Endodermal cell (in vitro differentiated cells): ENCODE results near the gene ARHGAP26. TPM values are rescaled to one million over a fixed set of nuclear protein-coding genes. Genes with fewer than 3 reads are reported as not detected.

Source experiments
- DNase-seq: peaks from one replicate; pipeline ENCODE4 v3.0.0-alpha.2; 2017
- H3K27ac ChIP-seq: 2 replicates; pipeline ENCODE4 v1.5.1; 2013; ENCODE audit warnings: mild to moderate bottlenecking, low read depth, low read length, moderate library complexity
- H3K27me3 ChIP-seq: 2 replicates; pipeline ENCODE4 v1.6.1; 2013; ENCODE audit warnings: mild to moderate bottlenecking, low read length, moderate library complexity; ENCODE audit not compliant: insufficient read depth, control insufficient read depth, poor library complexity, severe bottlenecking
- H3K36me3 ChIP-seq: 2 replicates; pipeline ENCODE4 v1.7.0; 2013; ENCODE audit warnings: mild to moderate bottlenecking, low read length, moderate library complexity; ENCODE audit not compliant: control insufficient read depth, insufficient read depth
- H3K4me1 ChIP-seq: one replicate; pipeline ENCODE4 v1.7.0; 2013; ENCODE audit warnings: low read length; ENCODE audit not compliant: control insufficient read depth, insufficient read depth
- H3K4me3 ChIP-seq: 2 replicates; pipeline ENCODE4 v1.5.1; 2013; ENCODE audit warnings: mild to moderate bottlenecking, low read length, moderate library complexity
- H3K9ac ChIP-seq: 2 replicates; pipeline ENCODE4 v1.6.1; 2013; ENCODE audit warnings: mild to moderate bottlenecking, low read length, moderate library complexity; ENCODE audit not compliant: poor library complexity, severe bottlenecking; ENCODE audit errors: extremely low read depth
- H3K9me3 ChIP-seq: 2 replicates; pipeline ENCODE4 v1.6.1; 2013; ENCODE audit warnings: mild to moderate bottlenecking, low read length, moderate library complexity; ENCODE audit not compliant: control insufficient read depth
- H3K27ac Mint-ChIP-seq: 2 replicates; pipeline ENCODE4 v1.8.0; 2020; ENCODE audit warnings: mixed read lengths
- H3K27me3 Mint-ChIP-seq: 2 replicates; pipeline ENCODE4 v1.8.0; 2021; ENCODE audit warnings: mild to moderate bottlenecking, mixed read lengths; ENCODE audit not compliant: insufficient read depth
- H3K36me3 Mint-ChIP-seq: 2 replicates; pipeline ENCODE4 v1.8.0; 2020; ENCODE audit warnings: low read depth, mixed read lengths
- H3K4me1 Mint-ChIP-seq: 2 replicates; pipeline ENCODE4 v1.8.0; 2020; ENCODE audit warnings: mixed read lengths
- H3K4me3 Mint-ChIP-seq: 2 replicates; pipeline ENCODE4 v1.8.0; 2020; ENCODE audit warnings: mild to moderate bottlenecking, moderate library complexity, mixed read lengths
- H3K9me3 Mint-ChIP-seq: 2 replicates; pipeline ENCODE4 v1.8.0; 2020; ENCODE audit warnings: mild to moderate bottlenecking, mixed read lengths
- CTCF ChIP-seq: fragments of 200-600 bp; sonication (generic); conservative IDR thresholded peaks from 2 replicates; pipeline ENCODE4 v1.5.0; 2021; ENCODE audit warnings: antibody characterized with exemption, mild to moderate bottlenecking
- WGBS, 2 experiments: methylation state at CpG; one replicate each; pipeline versions ENCODE4 v1.1.5 to v1.1.7; 2013; ENCODE audit warnings: missing lambda C conversion rate in 2 of 2, mixed read lengths in 1 of 2; ENCODE audit not compliant: insufficient coverage in 1 of 2, insufficient read length in 1 of 2; 5-methylcytosine and 5-hydroxymethylcytosine counted together
- total RNA-seq, 2 donors: library from RNA; stranded (reverse); fragmentation: NEBNext Ultra II Directional in 1 of 2; extraction: Animal tissue kit (Norgen Biotek cat#: 25700) in 1 of 2; gene quantifications; 2 replicates in 1 of 2; 3 replicates in 1 of 2; pipeline ENCODE4 v1.2.1, GENCODE V29; 2021

ARHGAP26 gene
- total RNA-seq, 2 donors from 2014 or later: 49.2 to 60.5 TPM

- Mint-ChIP-seq H3K4me3 (no peak overlapping the region), H3K4me1 (peaks cover 52% of the 10 kb centered on the region), H3K27ac (no peak overlapping the region), H3K36me3 (peaks cover 3% of the 10 kb centered on the region), H3K9me3 (no peaks in the 10 kb centered on the region), H3K27me3 (no peaks in the 10 kb centered on the region)
- Histone ChIP-seq H3K9ac (no peak overlapping the region), H3K9me3 (no peaks in the 10 kb centered on the region), H3K36me3 (no peaks in the 10 kb centered on the region), H3K4me3 (no peak overlapping the region), H3K27ac (no peak overlapping the region), H3K4me1 (peaks cover 5% of the 10 kb centered on the region), H3K27me3 (no peaks in the 10 kb centered on the region)
- 93% methylated on average over 2 of the region's 2 CpGs; no CpG with 5 or more reads in 1 of the 2 experiments for WGBS, 2 experiments
- no peak for TF ChIP-seq CTCF
- DNase-seq: no peak
Observed at GRCh38 chr5:142815469-142815868, 45.3 kb downstream of the ARHGAP26 start.

GRCh38 chr5:142816531-142817430, 46.6 kb downstream of the ARHGAP26 start:
- H3K9me3 ChIP-seq: no peaks in the 10 kb centered on the region
- H3K4me1 Mint-ChIP-seq: peaks cover 46% of the 10 kb centered on the region
- 94 to 97% methylated on average over 5 to 6 of the region's 6 CpGs for WGBS, 2 experiments
- TF ChIP-seq CTCF: no peak
- H3K9me3 Mint-ChIP-seq: no peaks in the 10 kb centered on the region
- no peak overlapping the region for H3K4me3 Mint-ChIP-seq
- peak overlapping the region; percentile 42 for H3K27ac Mint-ChIP-seq
- H3K27me3 Mint-ChIP-seq: no peaks in the 10 kb centered on the region
- no peak overlapping the region for H3K4me3 ChIP-seq
- no peak overlapping the region for H3K27ac ChIP-seq
- peaks cover 5% of the 10 kb centered on the region for H3K4me1 ChIP-seq
- no peak overlapping the region for H3K9ac ChIP-seq
- no peak for DNase-seq
- no peaks in the 10 kb centered on the region for H3K27me3 ChIP-seq
- H3K36me3 Mint-ChIP-seq: peaks cover 3% of the 10 kb centered on the region
- H3K36me3 ChIP-seq: no peaks in the 10 kb centered on the region

- Histone ChIP-seq H3K27ac (no peak overlapping the region), H3K9ac (no peak overlapping the region), H3K27me3 (no peaks in the 10 kb centered on the region), H3K4me1 (peaks cover 5% of the 10 kb centered on the region), H3K9me3 (no peaks in the 10 kb centered on the region), H3K36me3 (no peaks in the 10 kb centered on the region), H3K4me3 (no peak overlapping the region)
- Mint-ChIP-seq H3K4me1 (peaks cover 51% of the 10 kb centered on the region), H3K27me3 (no peaks in the 10 kb centered on the region), H3K27ac (no peak overlapping the region), H3K36me3 (peaks cover 3% of the 10 kb centered on the region), H3K4me3 (no peak overlapping the region), H3K9me3 (no peaks in the 10 kb centered on the region)
- DNase-seq: no peak
- TF ChIP-seq CTCF: no peak
- WGBS, 2 experiments: 91 to 93% methylated on average over 2 to 3 of the region's 3 CpGs
Observed at GRCh38 chr5:142817949-142818431, 47.8 kb downstream of the ARHGAP26 start.
